Stimulated activated CD8-positive, alpha-beta memory T cell treated with anti-CD3 and anti-CD28 coated beads, Interleukin-15, amount 100 ng/mL, for 4 hours (primary cell): ENCODE data around the gene DEGS2.

ENCODE experiments used
- DNase-seq, 2 donors: peaks; one replicate each; pipeline ENCODE4 v3.0.0-alpha.2; 2020; ENCODE audit warnings: low read depth in 2 of 2

DEGS2 gene

GRCh38 chr14:100148837-100149731, 10.4 kb downstream of the DEGS2 start:
- DNase-seq: no peak

- DNase-seq: no peak
Observed at GRCh38 chr14:100147691-100148464, 11.6 kb downstream of the DEGS2 start.

GRCh38 chr14:100147181-100147631, 12.2 kb downstream of the DEGS2 start:
- peak; percentile 40 to 41 for DNase-seq

- no peak for DNase-seq
Observed at GRCh38 chr14:100146531-100147091, 12.8 kb downstream of the DEGS2 start.

- DNase-seq: no peak
Observed at GRCh38 chr14:100145682-100146464, 13.6 kb downstream of the DEGS2 start.

- DNase-seq: no peak
Observed at GRCh38 chr14:100144996-100145646, 14.3 kb downstream of the DEGS2 start.

- DNase-seq: no peak
Observed at GRCh38 chr14:100144645-100144995, 14.8 kb downstream of the DEGS2 start.

GRCh38 chr14:100143934-100144333, 15.5 kb downstream of the DEGS2 start:
- DNase-seq: no peak

- DNase-seq: no peak
Observed at GRCh38 chr14:100143523-100143922, 15.9 kb downstream of the DEGS2 start.

GRCh38 chr14:100142073-100143040, 17.1 kb downstream of the DEGS2 start:
- DNase-seq: no peak

GRCh38 chr14:100141098-100141497, 18.3 kb downstream of the DEGS2 start:
- no peak for DNase-seq

GRCh38 chr14:100140452-100141078, 18.9 kb downstream of the DEGS2 start:
- no peak for DNase-seq

- DNase-seq: no peak
Observed at GRCh38 chr14:100138955-100139354, 20.5 kb downstream of the DEGS2 start.

GRCh38 chr14:100138082-100138787, 21.2 kb downstream of the DEGS2 start:
- DNase-seq: no peak

- no peak for DNase-seq
Observed at GRCh38 chr14:100137173-100137572, 22.3 kb downstream of the DEGS2 start.

GRCh38 chr14:100135784-100136183, 23.7 kb downstream of the DEGS2 start:
- DNase-seq: no peak

- no peak for DNase-seq
Observed at GRCh38 chr14:100135073-100135472, 24.4 kb downstream of the DEGS2 start.

GRCh38 chr14:100134586-100134985, 24.9 kb downstream of the DEGS2 start:
- DNase-seq: no peak
